HCT116 (cell line): ENCODE results near the gene PLCL2.

Experiments used
- CBX3 ChIP-seq: IDR thresholded peaks from 2 replicates; pipeline ENCODE4 v1.6.1; 2012; ENCODE audit warnings: low read depth
- ELF1 ChIP-seq: IDR thresholded peaks from 2 replicates; pipeline ENCODE4 v1.6.1; 2012; ENCODE audit warnings: low read depth, borderline replicate concordance
- EZH2phosphoT487 ChIP-seq: fragments of 200-600 bp; IDR thresholded peaks from 2 replicates; pipeline ENCODE4 v1.6.1; 2018; ENCODE audit warnings: antibody characterized with exemption, borderline replicate concordance
- POLR2A ChIP-seq: IDR thresholded peaks from 2 replicates; pipeline ENCODE4 v1.7.0; 2011; ENCODE audit warnings: borderline replicate concordance; ENCODE audit not compliant: insufficient read depth, insufficient read length; ENCODE audit errors: extremely low read depth
- REST ChIP-seq: IDR thresholded peaks from 2 replicates; pipeline ENCODE4 v1.6.1; 2012; ENCODE audit warnings: low read depth
- SP1 ChIP-seq: IDR thresholded peaks from 2 replicates; pipeline ENCODE4 v1.6.1; 2012; ENCODE audit warnings: low read depth
- SRF ChIP-seq: IDR thresholded peaks from 2 replicates; pipeline ENCODE4 v1.6.1; 2012; ENCODE audit warnings: low read depth
- YY1 ChIP-seq: IDR thresholded peaks from 2 replicates; pipeline ENCODE4 v1.6.1; 2011; ENCODE audit warnings: low read length, low read depth, moderate library complexity, mild to moderate bottlenecking; ENCODE audit not compliant: insufficient replicate concordance; ENCODE audit errors: extremely low read depth
- ZFX ChIP-seq: fragments of 450-650 bp; IDR thresholded peaks from 2 replicates; pipeline ENCODE4 v1.6.1; 2017
- ZNF274 ChIP-seq: fragments of 200-500 bp; sonication (Bioruptor generic); IDR thresholded peaks from 2 replicates; pipeline ENCODE4 v1.6.1; 2014; ENCODE audit warnings: mild to moderate bottlenecking, low read depth, low read length, inconsistent platforms
- TF ChIP-seq, protein P1 (sequence below), 3 experiments: fragments of 200-600 bp in 1 of 3; sonication (generic) in 1 of 3; IDR thresholded peaks in 2 of 3; conservative IDR thresholded peaks in 1 of 3; 2 replicates each; pipeline ENCODE4 v1.5.1; 2012 to 2017; ENCODE audit warnings: low read depth in 2 of 3, low read length in 2 of 3, antibody characterized with exemption in 1 of 3, borderline replicate concordance in 1 of 3, control low read depth in 1 of 3, mild to moderate bottlenecking in 1 of 3, mixed read lengths in 1 of 3, mixed run types in 1 of 3, moderate library complexity in 1 of 3; ENCODE audit not compliant: insufficient read depth in 1 of 3

DNA sequence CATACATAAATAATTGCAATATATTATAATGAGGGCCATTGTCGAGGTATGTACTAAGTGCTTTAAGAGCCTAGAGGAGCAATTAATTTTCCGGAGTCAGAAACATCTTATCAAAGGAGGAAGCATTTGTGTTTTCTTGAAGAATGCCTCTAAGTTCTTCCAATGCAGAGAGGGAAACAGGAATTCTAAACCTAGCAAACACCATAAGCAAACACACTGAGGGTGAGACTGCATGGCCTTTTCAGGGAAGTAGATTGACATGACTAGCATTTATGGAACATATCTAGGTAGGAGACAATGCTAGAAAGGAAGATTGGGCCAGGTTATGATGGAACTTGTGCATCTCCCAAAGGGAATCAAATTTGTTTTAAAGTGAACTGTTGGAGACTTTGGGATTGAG lies 7.2 kb upstream of the PLCL2 start:
- TF ChIP-seq, protein P1, sequence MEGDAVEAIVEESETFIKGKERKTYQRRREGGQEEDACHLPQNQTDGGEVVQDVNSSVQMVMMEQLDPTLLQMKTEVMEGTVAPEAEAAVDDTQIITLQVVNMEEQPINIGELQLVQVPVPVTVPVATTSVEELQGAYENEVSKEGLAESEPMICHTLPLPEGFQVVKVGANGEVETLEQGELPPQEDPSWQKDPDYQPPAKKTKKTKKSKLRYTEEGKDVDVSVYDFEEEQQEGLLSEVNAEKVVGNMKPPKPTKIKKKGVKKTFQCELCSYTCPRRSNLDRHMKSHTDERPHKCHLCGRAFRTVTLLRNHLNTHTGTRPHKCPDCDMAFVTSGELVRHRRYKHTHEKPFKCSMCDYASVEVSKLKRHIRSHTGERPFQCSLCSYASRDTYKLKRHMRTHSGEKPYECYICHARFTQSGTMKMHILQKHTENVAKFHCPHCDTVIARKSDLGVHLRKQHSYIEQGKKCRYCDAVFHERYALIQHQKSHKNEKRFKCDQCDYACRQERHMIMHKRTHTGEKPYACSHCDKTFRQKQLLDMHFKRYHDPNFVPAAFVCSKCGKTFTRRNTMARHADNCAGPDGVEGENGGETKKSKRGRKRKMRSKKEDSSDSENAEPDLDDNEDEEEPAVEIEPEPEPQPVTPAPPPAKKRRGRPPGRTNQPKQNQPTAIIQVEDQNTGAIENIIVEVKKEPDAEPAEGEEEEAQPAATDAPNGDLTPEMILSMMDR (IDR thresholded peaks at IDR 0.05 in 2 of 3, conservative IDR thresholded peaks at IDR 0.05 in 1 of 3; ENCODE audit: borderline replicate concordance in 1 of 3, insufficient read depth in 1 of 3, low read depth in 2 of 3, low read length in 2 of 3) = no peak
- TF ChIP-seq ELF1 = no peak
- no peak for TF ChIP-seq ZNF274
- TF ChIP-seq EZH2phosphoT487 = no peak
- TF ChIP-seq ZFX = no peak
- no peak for TF ChIP-seq SP1
- TF ChIP-seq POLR2A = no peak
- TF ChIP-seq CBX3 = no peak
- no peak for TF ChIP-seq REST
- no peak for TF ChIP-seq YY1
- TF ChIP-seq SRF = no peak
